ENCODE data around the gene ELL. TPM values are rescaled to one million over a fixed set of nuclear protein-coding genes. Genes with fewer than 3 reads are reported as not detected.

Gene ELL
- total RNA-seq, 2 donors from 2014 or later = 18.1 to 19.1 TPM

GRCh38 chr19:18460900-18461299, 61.0 kb downstream of the ELL start:
- intact Hi-C loops (cut with DNase I, micrococcal nuclease) = loop anchor here in 1 of 2 donors (10.0 kb wide), 1 partner anchor 124 kb away; the partner anchor contains the start of gene REX1BD
- no peak for DNase-seq
- no peak for ATAC-seq

GRCh38 chr19:18457483-18458331, 64.2 kb downstream of the ELL start:
- ATAC-seq (no peak), DNase-seq (peak in 1 of 2 donors; percentile 25)
- intact Hi-C loops (cut with DNase I, micrococcal nuclease) = no loop called here

- ATAC-seq = no peak
- DNase-seq = no peak
- intact Hi-C loops (cut with DNase I, micrococcal nuclease) = no loop called here
Measured at GRCh38 chr19:18456974-18457373, 64.9 kb downstream of the ELL start.

- intact Hi-C loops (cut with DNase I, micrococcal nuclease) = no loop called here
- ATAC-seq (no peak), DNase-seq (no peak)
Measured at GRCh38 chr19:18456279-18456678, 65.6 kb downstream of the ELL start.

- intact Hi-C loops (cut with DNase I, micrococcal nuclease) = no loop called here
- no peak for DNase-seq
- no peak for ATAC-seq
Measured at GRCh38 chr19:18453269-18454024, 68.4 kb downstream of the ELL start.

GRCh38 chr19:18452386-18452785, 69.5 kb downstream of the ELL start:
- DNase-seq (no peak), ATAC-seq (no peak)
- intact Hi-C loops (cut with DNase I, micrococcal nuclease) = no loop called here

- intact Hi-C loops (cut with DNase I, micrococcal nuclease) = no loop called here
- ATAC-seq = peak; percentile 80
- peak in 1 of 2 donors; percentile 90 for DNase-seq
Measured at GRCh38 chr19:18450931-18451836, 70.7 kb downstream of the ELL start.

GRCh38 chr19:18450021-18450930, 71.6 kb downstream of the ELL start:
- no peak for ATAC-seq
- DNase-seq = no peak
- intact Hi-C loops (cut with DNase I, micrococcal nuclease) = no loop called here

GRCh38 chr19:18449552-18449951, 72.3 kb downstream of the ELL start:
- no peak for DNase-seq
- intact Hi-C loops (cut with DNase I, micrococcal nuclease) = no loop called here
- no peak for ATAC-seq

GRCh38 chr19:18446811-18447359, 75.0 kb downstream of the ELL start:
- DNase-seq (no peak), ATAC-seq (no peak)
- intact Hi-C loops (cut with DNase I, micrococcal nuclease) = no loop called here

- no peak for DNase-seq
- no peak for ATAC-seq
- intact Hi-C loops (cut with DNase I, micrococcal nuclease) = no loop called here
Measured at GRCh38 chr19:18446145-18446810, 75.6 kb downstream of the ELL start.

GRCh38 chr19:18445262-18445948, 76.5 kb downstream of the ELL start:
- DNase-seq (peak; percentile 71 to 77), ATAC-seq (peak; percentile 70)
- intact Hi-C loops (cut with DNase I, micrococcal nuclease) = no loop called here

GRCh38 chr19:18444513-18444912, 77.4 kb downstream of the ELL start:
- intact Hi-C loops (cut with DNase I, micrococcal nuclease) = no loop called here
- ATAC-seq (no peak), DNase-seq (no peak)

- no peak for DNase-seq
- intact Hi-C loops (cut with DNase I, micrococcal nuclease) = no loop called here
- no peak for ATAC-seq
Measured at GRCh38 chr19:18443831-18444230, 78.0 kb downstream of the ELL start.

- no peak for DNase-seq
- no peak for ATAC-seq
- intact Hi-C loops (cut with DNase I, micrococcal nuclease) = no loop called here
Measured at GRCh38 chr19:18443406-18443805, 78.5 kb downstream of the ELL start.

GRCh38 chr19:18442941-18443340, 78.9 kb downstream of the ELL start:
- no peak for DNase-seq
- intact Hi-C loops (cut with DNase I, micrococcal nuclease) = no loop called here
- ATAC-seq = no peak

All from left colon (tissue), 2 donors.